Measurements from ENCODE around the gene PRODH. TPM values are rescaled to one million over a fixed set of nuclear protein-coding genes. Genes with fewer than 3 reads are reported as not detected.
"Not testable (repeated sequence)": the region's sequence is repeated elsewhere in the genome, so short reads cannot be mapped to it uniquely, and the experiment has no call there.

PRODH gene
- total and polyA plus RNA-seq, 5 donors from 2014 or later: not detected

DNA sequence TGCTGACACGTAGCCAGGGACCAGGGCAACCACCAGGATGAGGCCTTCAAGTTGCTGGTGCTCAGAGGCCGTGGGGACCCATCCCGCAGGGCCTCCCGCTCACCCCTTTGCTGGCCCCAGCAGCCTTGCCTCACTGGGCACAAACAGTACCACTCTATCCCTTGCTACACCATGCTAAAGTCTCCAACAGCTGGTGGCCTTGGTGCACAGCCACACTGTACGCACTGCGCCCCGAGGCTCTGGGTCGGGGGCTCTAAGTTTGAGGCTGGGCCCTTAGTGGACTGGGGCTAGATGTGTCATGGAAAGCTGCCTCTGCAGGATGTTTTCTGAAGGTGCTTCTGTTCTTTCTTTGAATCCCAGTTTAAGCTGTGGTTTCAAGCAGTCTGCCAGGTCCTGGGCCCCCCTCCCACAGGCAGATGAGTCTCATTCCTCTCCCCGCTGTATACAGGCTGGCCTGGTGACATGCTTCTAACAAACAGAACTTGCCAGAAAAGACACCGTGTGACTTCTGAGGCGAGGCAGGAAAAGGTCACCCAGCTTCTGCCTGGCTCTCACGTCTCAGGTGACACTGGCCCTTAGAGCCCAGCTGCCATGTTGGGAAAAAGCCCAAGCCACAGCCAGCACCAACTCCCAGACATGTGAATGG lies 15.7 kb downstream of the PRODH start:
- not testable (repeated sequence) for H3K9me3 ChIP-seq (ENCODE audit: control insufficient read depth in 2 of 2, low read length in 2 of 2); H3K27me3 ChIP-seq (ENCODE audit: control insufficient read depth, insufficient read depth, low read length); H3K9me3 Mint-ChIP-seq; H3K4me1 Mint-ChIP-seq; H3K4me3 ChIP-seq (ENCODE audit: low read depth, low read length); H3K4me3 Mint-ChIP-seq; ATAC-seq (ENCODE audit: low read depth in 2 of 2); H3K4me1 ChIP-seq (ENCODE audit: control insufficient read depth, insufficient read depth, low read length, poor library complexity, severe bottlenecking); H3K27ac ChIP-seq (ENCODE audit: insufficient read depth, low read length, poor library complexity, severe bottlenecking); DNase-seq; H3K27ac Mint-ChIP-seq; H3K27me3 Mint-ChIP-seq; H3K36me3 Mint-ChIP-seq; H3K36me3 ChIP-seq (ENCODE audit: control insufficient read depth, insufficient read depth, low read length)

DNA sequence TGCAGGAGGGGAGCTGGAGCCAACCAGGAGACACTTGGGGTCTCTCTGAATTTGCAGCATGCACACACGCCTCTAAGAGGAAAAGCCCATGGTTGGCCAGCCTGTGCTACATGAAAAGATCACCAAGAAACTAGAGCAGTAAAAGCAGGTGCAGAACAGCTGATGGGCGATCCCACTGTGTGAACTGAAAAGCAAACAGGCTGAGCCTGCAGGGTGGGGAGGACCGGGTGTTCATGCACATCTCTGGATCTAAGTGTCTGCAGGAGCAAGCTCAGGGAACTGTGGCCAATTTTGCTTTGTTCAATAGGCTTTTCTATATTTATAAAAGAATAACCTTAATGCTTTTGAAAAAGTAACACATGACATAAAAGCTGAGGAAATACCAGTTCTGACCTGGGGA lies 18.3 kb downstream of the PRODH start:
- not testable (repeated sequence) for H3K27ac Mint-ChIP-seq; H3K36me3 ChIP-seq (ENCODE audit: control insufficient read depth, insufficient read depth, low read length); H3K4me1 ChIP-seq (ENCODE audit: control insufficient read depth, insufficient read depth, low read length, poor library complexity, severe bottlenecking); H3K27me3 ChIP-seq (ENCODE audit: control insufficient read depth, insufficient read depth, low read length); H3K27me3 Mint-ChIP-seq; H3K4me1 Mint-ChIP-seq; H3K9me3 ChIP-seq (ENCODE audit: control insufficient read depth in 2 of 2, low read length in 2 of 2); DNase-seq; H3K36me3 Mint-ChIP-seq; H3K27ac ChIP-seq (ENCODE audit: insufficient read depth, low read length, poor library complexity, severe bottlenecking); ATAC-seq (ENCODE audit: low read depth in 2 of 2); H3K4me3 ChIP-seq (ENCODE audit: low read depth, low read length); H3K4me3 Mint-ChIP-seq; H3K9me3 Mint-ChIP-seq

DNA sequence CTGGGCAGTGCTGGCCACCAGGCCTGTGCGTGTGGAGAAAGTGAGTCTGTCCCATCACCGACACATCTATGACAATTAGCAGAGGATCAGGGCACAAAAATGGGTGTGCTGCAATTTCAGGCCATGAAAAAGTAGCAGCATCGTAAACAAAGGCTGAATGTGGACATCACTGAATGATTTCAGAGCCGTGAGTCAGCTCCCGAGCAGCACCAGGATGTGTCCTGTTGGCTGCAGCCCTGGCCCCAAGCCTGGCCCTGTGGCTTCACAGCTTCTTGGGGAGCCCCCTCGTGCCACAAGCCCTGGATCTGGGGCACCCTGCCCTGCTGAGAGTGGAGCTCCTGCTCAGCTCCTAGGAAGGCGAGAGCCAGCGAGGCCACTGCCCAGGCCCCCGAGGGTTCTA lies 20.5 kb downstream of the PRODH start:
- H3K9me3 ChIP-seq (ENCODE audit: control insufficient read depth in 2 of 2, low read length in 2 of 2); H3K4me3 Mint-ChIP-seq; H3K4me1 Mint-ChIP-seq; H3K36me3 ChIP-seq (ENCODE audit: control insufficient read depth, insufficient read depth, low read length); H3K27me3 ChIP-seq (ENCODE audit: control insufficient read depth, insufficient read depth, low read length); H3K27ac Mint-ChIP-seq; H3K9me3 Mint-ChIP-seq; H3K27me3 Mint-ChIP-seq; H3K27ac ChIP-seq (ENCODE audit: insufficient read depth, low read length, poor library complexity, severe bottlenecking); H3K36me3 Mint-ChIP-seq; ATAC-seq (ENCODE audit: low read depth in 2 of 2); H3K4me3 ChIP-seq (ENCODE audit: low read depth, low read length); H3K4me1 ChIP-seq (ENCODE audit: control insufficient read depth, insufficient read depth, low read length, poor library complexity, severe bottlenecking); DNase-seq: not testable (repeated sequence)

DNA sequence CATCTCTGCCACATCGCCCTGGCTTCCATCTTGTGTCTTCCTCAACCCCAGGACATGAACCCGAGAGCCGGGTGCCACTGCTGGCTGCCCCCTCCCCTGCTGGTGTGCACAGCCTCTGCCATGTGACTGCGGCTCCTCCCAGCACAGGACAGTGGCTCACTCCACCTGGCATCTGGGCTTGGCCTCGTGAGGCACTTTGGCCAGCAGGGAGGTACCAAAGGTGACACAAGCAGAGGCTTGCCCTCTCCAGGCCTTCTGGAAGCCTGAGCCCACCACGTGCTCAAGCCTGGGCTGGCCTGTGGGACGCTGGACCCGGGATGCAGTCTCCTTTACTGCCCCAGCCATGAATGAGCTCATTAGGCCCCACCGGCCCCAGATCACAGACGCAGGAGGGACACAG lies 21.5 kb downstream of the PRODH start:
- not testable (repeated sequence) for H3K27ac Mint-ChIP-seq; H3K36me3 ChIP-seq (ENCODE audit: control insufficient read depth, insufficient read depth, low read length); H3K9me3 ChIP-seq (ENCODE audit: control insufficient read depth in 2 of 2, low read length in 2 of 2); H3K27me3 Mint-ChIP-seq; H3K4me1 Mint-ChIP-seq; DNase-seq; H3K4me3 ChIP-seq (ENCODE audit: low read depth, low read length); H3K9me3 Mint-ChIP-seq; H3K36me3 Mint-ChIP-seq; H3K27ac ChIP-seq (ENCODE audit: insufficient read depth, low read length, poor library complexity, severe bottlenecking); H3K4me3 Mint-ChIP-seq; H3K27me3 ChIP-seq (ENCODE audit: control insufficient read depth, insufficient read depth, low read length); H3K4me1 ChIP-seq (ENCODE audit: control insufficient read depth, insufficient read depth, low read length, poor library complexity, severe bottlenecking); ATAC-seq (ENCODE audit: low read depth in 2 of 2)

DNA sequence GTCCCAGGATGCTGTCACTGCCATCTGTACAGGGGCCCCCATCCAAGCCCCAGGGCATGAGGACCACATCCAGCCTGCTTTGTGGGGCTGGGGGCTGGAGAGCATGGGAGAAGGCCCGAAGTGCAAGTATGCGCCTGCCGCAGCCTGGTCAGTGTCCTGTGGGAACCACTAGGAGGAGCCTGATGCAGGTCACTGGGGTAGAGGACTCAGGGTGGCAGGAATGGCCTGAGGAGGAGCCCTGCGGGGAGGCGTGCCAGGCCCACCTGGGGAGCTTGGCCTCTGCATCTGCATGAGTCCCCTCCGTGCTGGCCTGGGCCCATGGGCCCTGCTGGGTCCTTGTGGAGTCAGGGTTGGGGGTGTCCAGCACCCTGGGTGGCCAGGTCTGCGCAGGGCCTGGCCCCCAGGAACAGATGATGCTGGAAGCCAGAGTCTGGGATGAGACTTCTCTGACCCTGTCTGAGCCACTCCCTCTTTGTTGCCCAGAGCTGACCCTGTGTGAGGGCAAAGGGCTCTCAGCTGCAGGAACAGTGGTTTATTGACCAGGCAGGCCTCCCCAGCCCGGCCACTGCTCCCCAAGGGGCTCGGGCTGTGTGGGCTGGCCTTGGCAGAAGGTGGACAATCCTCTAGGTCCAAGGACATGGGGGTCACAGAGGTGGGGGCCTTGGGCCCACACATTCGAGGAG lies 23.7 kb downstream of the PRODH start:
- not testable (repeated sequence) for H3K4me1 Mint-ChIP-seq, H3K27me3 Mint-ChIP-seq

DNA sequence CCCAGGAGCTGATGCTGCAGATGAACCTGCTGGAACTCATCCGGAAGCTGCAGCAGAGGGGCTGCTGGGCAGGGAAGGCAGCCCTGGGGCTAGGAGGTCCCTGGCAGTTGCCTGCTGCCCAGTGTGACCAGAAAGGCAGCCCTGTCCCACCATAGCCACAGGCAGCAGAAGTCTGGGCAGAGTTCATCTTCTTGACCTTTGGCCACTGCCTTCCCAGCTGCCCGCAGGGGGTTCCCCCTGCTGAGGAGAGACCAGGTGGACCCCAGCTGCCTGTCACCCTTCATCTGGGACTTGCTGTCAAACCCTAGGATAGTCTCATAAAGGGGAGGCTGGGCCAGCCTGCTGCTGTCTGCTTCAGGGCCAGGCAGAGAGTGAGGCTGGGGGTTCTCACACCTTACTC lies 24.6 kb downstream of the PRODH start:
- not testable (repeated sequence) for ATAC-seq (ENCODE audit: low read depth in 2 of 2)

More for the DNA sequence above, 23.7 kb downstream of the PRODH start:
- not testable (repeated sequence) for H3K9me3 Mint-ChIP-seq; H3K4me3 ChIP-seq (ENCODE audit: low read depth, low read length); H3K9me3 ChIP-seq (ENCODE audit: control insufficient read depth in 2 of 2, low read length in 2 of 2); H3K27ac ChIP-seq (ENCODE audit: insufficient read depth, low read length, poor library complexity, severe bottlenecking); H3K36me3 Mint-ChIP-seq; H3K4me1 ChIP-seq (ENCODE audit: control insufficient read depth, insufficient read depth, low read length, poor library complexity, severe bottlenecking); H3K36me3 ChIP-seq (ENCODE audit: control insufficient read depth, insufficient read depth, low read length); H3K27me3 ChIP-seq (ENCODE audit: control insufficient read depth, insufficient read depth, low read length); DNase-seq; H3K27ac Mint-ChIP-seq; H3K4me3 Mint-ChIP-seq; ATAC-seq (ENCODE audit: low read depth in 2 of 2)

DNA sequence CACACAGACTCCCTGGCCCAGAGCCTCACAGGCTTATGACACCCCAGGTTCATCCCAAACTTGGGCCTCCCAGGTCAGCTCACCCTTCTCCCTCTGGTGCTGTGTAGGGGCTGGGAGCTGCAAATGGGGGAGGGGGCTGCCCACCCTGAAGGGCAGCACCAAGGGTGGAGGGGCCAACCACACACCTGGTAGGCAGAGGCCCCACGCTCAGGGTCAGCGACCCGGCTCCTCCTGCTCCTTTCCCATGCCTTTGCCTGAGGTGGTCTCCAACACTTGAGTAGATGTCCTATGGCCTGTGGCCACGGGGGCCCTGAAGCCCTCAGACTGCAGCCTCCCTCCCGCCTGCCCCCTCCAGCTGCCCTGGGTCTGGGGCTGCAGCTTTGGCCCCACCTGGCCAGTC lies 26.5 kb downstream of the PRODH start:
- Histone ChIP-seq H3K9me3 (ENCODE audit: control insufficient read depth in 2 of 2, low read length in 2 of 2) (no peaks in the 10 kb centered on the region), H3K4me1 (ENCODE audit: control insufficient read depth, insufficient read depth, low read length, poor library complexity, severe bottlenecking) (no peaks in the 10 kb centered on the region), H3K27me3 (ENCODE audit: control insufficient read depth, insufficient read depth, low read length) (no peaks in the 10 kb centered on the region), H3K27ac (ENCODE audit: insufficient read depth, low read length, poor library complexity, severe bottlenecking) (no peak overlapping the region), H3K4me3 (ENCODE audit: low read depth, low read length) (no peak overlapping the region), H3K36me3 (ENCODE audit: control insufficient read depth, insufficient read depth, low read length) (no peaks in the 10 kb centered on the region)
- no peaks in the 10 kb centered on the region for H3K27me3 Mint-ChIP-seq
- ATAC-seq (ENCODE audit: low read depth in 2 of 2): no peak
- no peak for DNase-seq
- no peak overlapping the region for H3K4me3 Mint-ChIP-seq
- H3K36me3 Mint-ChIP-seq: no peaks in the 10 kb centered on the region
- H3K27ac Mint-ChIP-seq: no peak overlapping the region
- H3K4me1 Mint-ChIP-seq: no peaks in the 10 kb centered on the region
- no peaks in the 10 kb centered on the region for H3K9me3 Mint-ChIP-seq

More for the DNA sequence above, 24.6 kb downstream of the PRODH start:
- not testable (repeated sequence) for H3K9me3 Mint-ChIP-seq; H3K36me3 Mint-ChIP-seq; H3K4me3 Mint-ChIP-seq; H3K27ac Mint-ChIP-seq; H3K27ac ChIP-seq (ENCODE audit: insufficient read depth, low read length, poor library complexity, severe bottlenecking); DNase-seq; H3K4me3 ChIP-seq (ENCODE audit: low read depth, low read length); H3K27me3 ChIP-seq (ENCODE audit: control insufficient read depth, insufficient read depth, low read length); H3K4me1 ChIP-seq (ENCODE audit: control insufficient read depth, insufficient read depth, low read length, poor library complexity, severe bottlenecking); H3K27me3 Mint-ChIP-seq; H3K4me1 Mint-ChIP-seq; H3K9me3 ChIP-seq (ENCODE audit: control insufficient read depth in 2 of 2, low read length in 2 of 2); H3K36me3 ChIP-seq (ENCODE audit: control insufficient read depth, insufficient read depth, low read length)

DNA sequence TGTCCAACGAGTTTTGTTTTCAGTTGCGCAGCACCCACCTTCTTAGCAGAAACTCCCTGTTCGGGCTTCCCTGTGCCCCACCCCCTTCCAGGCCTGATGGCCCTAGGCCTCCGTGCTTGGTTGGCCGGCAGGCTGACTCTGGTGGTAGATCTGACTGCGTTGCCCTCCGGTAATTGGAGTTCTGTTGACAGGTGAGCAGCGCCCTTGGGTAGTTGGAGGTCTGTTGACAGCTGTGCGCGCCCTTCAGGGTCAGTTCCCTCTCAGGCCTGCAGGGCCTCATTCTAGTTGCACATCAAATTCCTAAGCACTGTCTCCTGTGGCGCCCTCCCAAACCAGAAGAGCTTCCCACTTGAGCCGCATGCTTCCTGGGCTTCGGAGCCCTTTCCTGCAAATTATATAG lies 29.2 kb downstream of the PRODH start:
- H3K4me3 ChIP-seq (ENCODE audit: low read depth, low read length): no peak overlapping the region
- ATAC-seq (ENCODE audit: low read depth in 2 of 2): no peak

More for the DNA sequence above, 29.2 kb downstream of the PRODH start:
- no peaks in the 10 kb centered on the region for H3K9me3 Mint-ChIP-seq
- Histone ChIP-seq H3K9me3 (ENCODE audit: control insufficient read depth in 2 of 2, low read length in 2 of 2) (no peaks in the 10 kb centered on the region), H3K36me3 (ENCODE audit: control insufficient read depth, insufficient read depth, low read length) (no peaks in the 10 kb centered on the region), H3K27me3 (ENCODE audit: control insufficient read depth, insufficient read depth, low read length) (no peaks in the 10 kb centered on the region), H3K4me1 (ENCODE audit: control insufficient read depth, insufficient read depth, low read length, poor library complexity, severe bottlenecking) (no peaks in the 10 kb centered on the region), H3K27ac (ENCODE audit: insufficient read depth, low read length, poor library complexity, severe bottlenecking) (no peak overlapping the region)
- DNase-seq: no peak
- no peak overlapping the region for H3K27ac Mint-ChIP-seq
- H3K4me3 Mint-ChIP-seq: no peak overlapping the region
- no peaks in the 10 kb centered on the region for H3K27me3 Mint-ChIP-seq
- no peaks in the 10 kb centered on the region for H3K36me3 Mint-ChIP-seq
- H3K4me1 Mint-ChIP-seq: no peaks in the 10 kb centered on the region
